PC-9 (cell line): ENCODE data around the gene DDI1. TPM values are rescaled to one million over a fixed set of nuclear protein-coding genes. Genes with fewer than 3 reads are reported as not detected.

Source experiments
- BruUV-seq: library from RNA; stranded (reverse); fragments of 400-500 nt; replicated peaks from 2 replicates; lab custom pipeline; 2021; lab: Mats Ljungman, UMichigan
- CTCF ChIA-PET: fragments of 300-600 bp; sonication (Branson Sonifier 250); formaldehyde crosslinking; loops from one replicate; lab custom pipeline; 2022; ENCODE audit warnings: antibody characterized with exemption; lab: Charles Lee
- POLR2A ChIA-PET: fragments of 300-600 bp; sonication (Branson Sonifier 250); formaldehyde crosslinking; loops from one replicate; lab custom pipeline; 2022; ENCODE audit warnings: antibody characterized with exemption; ENCODE audit not compliant: unreplicated experiment; lab: Charles Lee
- DNase-seq, 2 experiments: peaks; one replicate each; pipeline versions ENCODE4 v3.0.0 to v3.0.0-alpha.2; 2015 to 2022; ENCODE audit warnings: mixed read lengths in 1 of 2
- H2AFZ ChIP-seq: fragments of 200-600 bp; sonication (generic); 2 replicates; pipeline ENCODE4 v1.8.1; 2017; ENCODE audit warnings: antibody characterized with exemption
- H3F3A ChIP-seq: fragments of 200-600 bp; sonication (generic); 2 replicates; pipeline ENCODE4 v1.8.1; 2017; ENCODE audit warnings: antibody characterized with exemption, mild to moderate bottlenecking, low read depth; ENCODE audit not compliant: insufficient read depth
- H3K27ac ChIP-seq: fragments of 200-600 bp; sonication (generic); 2 replicates; pipeline ENCODE4 v1.6.1; 2016; ENCODE audit warnings: mixed run types
- H3K27me3 ChIP-seq: fragments of 200-600 bp; sonication (generic); 2 replicates; pipeline ENCODE4 v1.6.1; 2016; ENCODE audit warnings: low read depth, mixed run types; ENCODE audit not compliant: insufficient read depth
- H3K36me3 ChIP-seq: fragments of 200-600 bp; sonication (generic); 2 replicates; pipeline ENCODE4 v1.6.1; 2016; ENCODE audit warnings: low read depth, mixed run types
- H3K4me1 ChIP-seq: fragments of 200-600 bp; sonication (generic); replicated peaks from 2 replicates; pipeline ENCODE4 v1.6.1; 2016; ENCODE audit warnings: mixed run types; ENCODE audit not compliant: insufficient read depth
- H3K4me2 ChIP-seq: fragments of 200-600 bp; sonication (generic); 2 replicates; pipeline ENCODE4 v1.6.1; 2017; ENCODE audit warnings: mixed run types
- H3K4me3 ChIP-seq: fragments of 200-600 bp; sonication (generic); 2 replicates; pipeline ENCODE4 v1.6.1; 2016; ENCODE audit warnings: mixed run types
- H3K79me2 ChIP-seq: fragments of 200-600 bp; sonication (generic); 2 replicates; pipeline ENCODE4 v1.6.1; 2017; ENCODE audit warnings: low read depth, mixed run types
- H3K9me2 ChIP-seq: fragments of 200-600 bp; sonication (generic); 2 replicates; pipeline ENCODE4 v1.8.1; 2017; ENCODE audit warnings: mild to moderate bottlenecking; ENCODE audit not compliant: insufficient read depth
- H3K9me3 ChIP-seq: fragments of 200-600 bp; sonication (generic); 2 replicates; pipeline ENCODE4 v1.8.1; 2016; ENCODE audit warnings: low read depth; ENCODE audit not compliant: insufficient read depth
- H4K20me1 ChIP-seq: fragments of 200-600 bp; sonication (generic); 2 replicates; pipeline ENCODE4 v1.8.1; 2017; ENCODE audit not compliant: insufficient read depth
- CTCF ChIP-seq: fragments of 200-600 bp; sonication (generic); conservative IDR thresholded peaks from 2 replicates; pipeline ENCODE4 v1.6.1; 2017; ENCODE audit warnings: mixed run types, antibody characterized with exemption, mild to moderate bottlenecking, moderate library complexity
- EZH2 ChIP-seq: fragments of 200-600 bp; sonication (generic); IDR thresholded peaks from 2 replicates; pipeline ENCODE4 v1.8.0; 2017; ENCODE audit warnings: antibody characterized with exemption, low read depth
- intact Hi-C: fragments of 100-400 bp; cut with micrococcal nuclease; formaldehyde crosslinking; loops from one replicate; pipeline ENCODE4 v1.10.0; 2022; ENCODE audit not compliant: unreplicated experiment
- total RNA-seq: library from RNA; stranded (reverse); gene quantifications from 2 replicates; pipeline ENCODE4 v1.2.3, GENCODE V29; 2021

The DDI1 gene
- total RNA-seq, 1 experiment from 2014 or later: not detected

DNA sequence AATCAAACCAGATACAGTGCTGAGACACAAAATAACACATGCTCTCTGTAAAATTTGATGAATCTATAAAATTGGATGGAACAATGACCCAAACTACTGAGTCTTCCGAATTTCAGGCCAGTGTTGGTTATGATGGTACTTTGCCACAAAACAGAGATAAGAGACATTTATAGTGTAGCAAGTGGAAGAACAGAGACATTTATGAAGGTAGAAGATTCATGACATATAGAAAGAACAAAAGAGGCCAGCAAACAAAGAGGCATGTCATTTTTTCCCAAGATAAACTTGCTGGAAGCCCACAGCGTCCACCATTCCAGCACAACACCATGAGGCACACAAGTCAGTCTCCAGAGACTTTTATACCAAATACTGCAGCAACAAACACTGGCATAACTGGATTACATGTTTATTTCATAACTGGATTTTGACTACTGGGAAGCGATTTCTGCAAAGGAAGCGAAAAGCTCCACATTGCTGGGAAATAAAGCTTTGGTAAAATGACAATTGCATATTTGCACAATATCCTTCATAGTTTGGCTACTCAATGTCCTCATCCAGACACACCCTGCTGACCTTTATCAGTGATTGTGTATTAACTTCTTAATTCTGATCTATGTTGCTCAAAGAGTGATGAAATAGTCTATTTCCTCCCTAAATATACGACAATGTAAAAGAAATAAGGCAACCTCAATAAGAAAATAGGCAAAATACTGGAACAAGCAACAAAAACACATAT is 17.5 kb downstream of the DDI1 start:
- ChIA-PET CTCF (no interaction called here), POLR2A (no interaction called here)
- no peaks in the 10 kb centered on the region for H3K4me1 ChIP-seq
- H3K4me3 ChIP-seq: no peak overlapping the region
- H3K9me3 ChIP-seq: no peaks in the 10 kb centered on the region
- no peaks in the 10 kb centered on the region for H3K79me2 ChIP-seq
- intact Hi-C loops: no loop called here
- H3K27me3 ChIP-seq: no peaks in the 10 kb centered on the region
- DNase-seq: no peak
- no peaks in the 10 kb centered on the region for H3K36me3 ChIP-seq
- no peak overlapping the region for H2AFZ ChIP-seq
- no peak for TF ChIP-seq CTCF
- TF ChIP-seq EZH2: no peak
- no peak overlapping the region for H3K27ac ChIP-seq
- no TSS peak for BruUV-seq
- H3F3A ChIP-seq: no peaks in the 10 kb centered on the region
- H4K20me1 ChIP-seq: no peaks in the 10 kb centered on the region
- H3K9me2 ChIP-seq: no peaks in the 10 kb centered on the region
- H3K4me2 ChIP-seq: no peak overlapping the region

DNA sequence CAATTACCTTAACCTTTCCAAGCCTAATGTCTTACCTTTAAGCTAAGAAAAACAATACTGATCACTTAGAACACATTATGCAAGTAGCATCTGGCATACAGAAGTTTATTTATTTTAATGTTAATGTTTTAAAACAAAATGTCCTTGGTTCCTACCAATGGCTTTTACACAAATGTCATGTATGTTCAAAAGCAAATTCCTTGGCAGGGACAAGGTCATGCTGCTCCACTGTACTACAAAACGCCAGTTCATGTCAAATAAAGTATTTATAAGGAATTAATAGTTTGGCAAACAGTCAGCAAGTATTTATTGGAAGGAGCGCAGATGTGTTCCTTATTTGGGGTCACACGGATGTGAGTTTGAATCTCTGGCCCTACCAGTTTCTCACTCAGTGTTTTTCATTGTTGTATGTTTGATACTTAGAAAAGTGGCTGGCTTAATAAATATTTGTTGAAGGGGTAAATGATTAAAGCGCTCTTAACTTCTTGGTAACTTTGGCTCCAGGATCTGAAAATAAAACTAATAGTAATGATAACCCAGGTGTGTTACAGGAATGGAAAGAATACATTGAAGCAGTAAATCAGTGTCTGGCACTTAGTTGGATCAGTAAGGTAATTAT is 18.6 kb downstream of the DDI1 start:
- Histone ChIP-seq H4K20me1 (no peaks in the 10 kb centered on the region), H3K79me2 (no peaks in the 10 kb centered on the region), H3K9me3 (no peaks in the 10 kb centered on the region), H3K27me3 (no peaks in the 10 kb centered on the region), H3K4me3 (no peak overlapping the region), H3K9me2 (no peaks in the 10 kb centered on the region), H3K4me2 (no peak overlapping the region), H3K36me3 (no peaks in the 10 kb centered on the region), H3F3A (no peaks in the 10 kb centered on the region), H3K4me1 (no peaks in the 10 kb centered on the region), H2AFZ (no peak overlapping the region), H3K27ac (no peak overlapping the region)
- no peak for DNase-seq
- no TSS peak for BruUV-seq
- POLR2A ChIA-PET: no interaction called here
- no peak for TF ChIP-seq CTCF
- TF ChIP-seq EZH2: no peak
- CTCF ChIA-PET: no interaction called here
- intact Hi-C loops: no loop called here

- TF ChIP-seq CTCF: no peak
- TF ChIP-seq EZH2: no peak
These were observed 19.2 kb downstream of the DDI1 start for GRCh38 chr11:104055596-104055995.

More at GRCh38 chr11:104055596-104055995, 19.2 kb downstream of the DDI1 start:
- no peaks in the 10 kb centered on the region for H3K4me1 ChIP-seq
- no peaks in the 10 kb centered on the region for H3K9me3 ChIP-seq
- no peak overlapping the region for H2AFZ ChIP-seq
- no peak overlapping the region for H3K4me2 ChIP-seq
- no peaks in the 10 kb centered on the region for H3K27me3 ChIP-seq
- H3K9me2 ChIP-seq: no peaks in the 10 kb centered on the region
- no peak for DNase-seq
- intact Hi-C loops: no loop called here
- no peaks in the 10 kb centered on the region for H3K36me3 ChIP-seq
- CTCF ChIA-PET: no interaction called here
- H3K27ac ChIP-seq: no peak overlapping the region
- no peaks in the 10 kb centered on the region for H4K20me1 ChIP-seq
- BruUV-seq: no TSS peak
- H3F3A ChIP-seq: no peaks in the 10 kb centered on the region
- no peak overlapping the region for H3K4me3 ChIP-seq
- POLR2A ChIA-PET: no interaction called here
- H3K79me2 ChIP-seq: no peaks in the 10 kb centered on the region
